ENCODE measurements around the gene FAM216A.

GRCh38 chr12:110505332-110505731 is 36.7 kb downstream of the FAM216A start:
- TF ChIP-seq CTCF (IDR thresholded peaks at IDR 0.05 in 4 of 5, conservative IDR thresholded peaks at IDR 0.05 in 1 of 5) (no peak), POLR2A (IDR thresholded peaks at IDR 0.05) (no peak)

Data from gastrocnemius medialis (tissue), 4 donors.